Adipocyte (in vitro differentiated cells): ENCODE results near the gene SMIM36.
A peak's percentile ranks its signal among the peaks of the same experiment; 100 is the strongest.
"Not testable (repeated sequence)": the region's sequence is repeated elsewhere in the genome, so short reads cannot be mapped to it uniquely, and the experiment has no call there.

Experiments used
- DNase-seq: peaks from one replicate; pipeline ENCODE4 v3.0.0-alpha.2; 2015; ENCODE audit warnings: low read depth
- H3K27me3 ChIP-seq: replicated peaks from 2 replicates; pipeline ENCODE4 v1.7.0; 2013; ENCODE audit warnings: mild to moderate bottlenecking, low read length, moderate library complexity; ENCODE audit not compliant: control insufficient read depth, insufficient read depth
- H3K36me3 ChIP-seq: 2 replicates; pipeline ENCODE4 v1.7.0; 2013; ENCODE audit warnings: low read length, mild to moderate bottlenecking, moderate library complexity; ENCODE audit not compliant: control insufficient read depth, insufficient read depth, severe bottlenecking
- H3K4me1 ChIP-seq: 2 replicates; pipeline ENCODE4 v1.7.0; 2013; ENCODE audit warnings: mild to moderate bottlenecking, low read length, moderate library complexity; ENCODE audit not compliant: control insufficient read depth, insufficient read depth
- H3K4me3 ChIP-seq: 2 replicates; pipeline ENCODE4 v1.7.0; 2013; ENCODE audit warnings: mild to moderate bottlenecking, low read length, moderate library complexity
- H3K9ac ChIP-seq: 2 replicates; pipeline ENCODE4 v1.7.0; 2013; ENCODE audit warnings: mild to moderate bottlenecking, low read length, moderate library complexity
- H3K9me3 ChIP-seq: 2 replicates; pipeline ENCODE4 v1.7.0; 2013; ENCODE audit warnings: mild to moderate bottlenecking, low read length, moderate library complexity; ENCODE audit not compliant: control insufficient read depth

The SMIM36 gene

DNA sequence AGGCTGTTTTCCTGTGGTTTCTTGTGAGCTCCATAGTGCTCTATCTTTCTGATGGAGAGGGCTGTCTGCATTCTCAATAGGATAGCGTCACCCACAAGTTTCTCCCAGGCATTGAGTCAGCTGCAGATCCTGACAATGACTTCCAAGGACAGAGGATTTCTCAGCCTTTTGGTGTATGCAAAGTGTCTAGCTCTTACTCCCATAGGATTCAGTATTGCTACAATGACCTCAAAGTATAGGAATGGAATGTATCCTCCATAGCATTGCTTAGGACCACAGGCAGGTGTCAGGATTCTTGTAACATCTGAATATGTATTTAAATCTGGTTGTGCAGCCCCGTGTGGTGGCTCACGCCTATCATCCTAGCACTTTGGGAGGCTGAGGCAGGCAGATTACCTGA, 32.3 kb downstream of the SMIM36 start:
- no peak overlapping the region for H3K4me3 ChIP-seq
- no peak for DNase-seq
- H3K4me1 ChIP-seq, result no peaks in the 10 kb centered on the region
- peaks cover 5% of the 10 kb centered on the region for H3K27me3 ChIP-seq
- H3K9me3 ChIP-seq, result no peaks in the 10 kb centered on the region
- no peaks in the 10 kb centered on the region for H3K36me3 ChIP-seq
- no peak overlapping the region for H3K9ac ChIP-seq

DNA sequence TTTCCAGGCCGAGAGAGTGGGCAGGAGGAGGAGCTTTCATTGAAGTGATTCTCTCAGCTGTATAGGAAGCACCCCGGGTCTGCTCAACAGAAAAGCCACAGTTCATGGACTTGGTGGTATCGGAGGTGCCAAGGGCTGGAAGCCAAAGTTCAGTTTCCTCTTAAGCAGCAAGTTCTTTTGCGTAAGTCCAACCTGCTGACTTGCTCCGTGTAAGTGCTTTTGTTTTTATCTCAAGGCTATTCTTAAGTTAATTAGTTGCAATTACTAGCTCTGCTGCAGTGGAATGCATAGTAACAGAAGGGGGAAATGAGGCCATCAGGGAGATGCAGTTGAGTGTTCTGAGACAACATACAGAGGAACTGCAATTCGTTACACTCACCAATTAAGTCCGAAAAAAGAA, 44.6 kb downstream of the SMIM36 start:
- Histone ChIP-seq H3K4me1 (peaks cover 14% of the 10 kb centered on the region), H3K9me3 (no peaks in the 10 kb centered on the region)

DNA sequence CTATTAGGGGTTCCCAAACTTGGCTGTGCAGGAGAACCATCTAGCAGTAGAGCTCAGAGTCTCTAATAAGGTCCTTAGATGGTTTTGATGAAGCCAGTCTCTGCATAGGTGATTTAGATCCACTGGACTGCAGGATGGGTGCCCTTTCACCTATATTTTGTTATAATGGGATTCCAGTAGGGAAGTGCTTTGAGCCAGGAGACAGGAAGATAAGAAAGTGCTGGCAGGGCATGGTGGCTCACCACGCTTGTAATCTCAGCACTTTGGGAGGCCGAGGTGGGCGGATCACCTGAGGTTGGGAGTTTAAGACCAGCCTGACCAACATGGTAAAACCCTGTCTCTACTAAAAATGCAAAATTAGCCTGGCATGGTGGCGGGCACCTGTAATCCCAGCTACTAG, 45.5 kb downstream of the SMIM36 start:
- H3K36me3 ChIP-seq, H3K27me3 ChIP-seq, H3K4me3 ChIP-seq, H3K9ac ChIP-seq, H3K9me3 ChIP-seq, DNase-seq: not testable (repeated sequence)
- H3K4me1 ChIP-seq, result peaks cover 14% of the 10 kb centered on the region

More for the DNA sequence above, 44.6 kb downstream of the SMIM36 start:
- H3K27me3 ChIP-seq, result no peaks in the 10 kb centered on the region
- no peak for DNase-seq
- no peaks in the 10 kb centered on the region for H3K36me3 ChIP-seq
- no peak overlapping the region for H3K9ac ChIP-seq
- no peak overlapping the region for H3K4me3 ChIP-seq

DNA sequence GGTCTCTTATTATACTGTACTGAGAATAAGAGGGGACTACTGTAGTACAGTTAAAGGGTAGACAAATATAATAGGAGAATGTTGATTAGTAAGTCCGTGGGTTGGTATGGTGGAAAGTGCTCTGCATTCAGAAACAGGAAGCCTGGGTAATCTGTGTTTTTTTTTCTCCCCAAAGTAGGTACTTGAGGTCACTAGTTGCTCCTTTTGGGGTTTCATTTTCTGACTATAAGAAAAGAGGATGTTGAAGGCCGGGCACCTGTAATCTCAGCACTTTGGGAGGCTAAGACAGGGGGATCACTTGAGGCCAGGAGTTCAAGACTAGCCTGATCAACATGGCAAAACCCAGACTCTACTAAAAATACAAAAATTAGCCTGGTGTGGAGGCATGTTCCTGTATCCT, 47.7 kb downstream of the SMIM36 start:
- Histone ChIP-seq H3K9me3 (no peaks in the 10 kb centered on the region), H3K27me3 (no peaks in the 10 kb centered on the region), H3K4me3 (no peak overlapping the region), H3K9ac (no peak overlapping the region), H3K4me1 (peaks cover 21% of the 10 kb centered on the region), H3K36me3 (no peaks in the 10 kb centered on the region)
- DNase-seq, result no peak

DNA sequence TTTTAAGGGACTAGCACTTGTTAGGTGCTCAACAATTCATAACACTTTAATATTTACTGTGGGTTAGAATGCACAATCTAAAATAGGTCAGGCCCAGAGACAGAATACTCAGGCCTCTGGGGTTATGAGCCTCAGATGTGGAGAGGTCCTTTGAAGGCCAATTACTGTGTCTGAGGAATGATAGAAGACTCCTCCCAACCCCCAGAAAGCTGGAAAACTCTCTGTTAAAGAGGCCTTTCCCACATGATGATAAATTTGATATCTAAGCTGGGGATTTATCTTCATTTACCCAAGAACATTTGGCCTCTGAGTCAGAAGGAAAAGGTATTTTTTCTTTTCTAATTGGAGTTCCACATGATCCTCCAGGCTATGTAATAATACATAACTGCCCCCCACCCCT, 48.5 kb downstream of the SMIM36 start:
- Histone ChIP-seq H3K4me3 (no peak overlapping the region), H3K9ac (no peak overlapping the region), H3K9me3 (no peaks in the 10 kb centered on the region), H3K27me3 (no peaks in the 10 kb centered on the region), H3K4me1 (peaks cover 23% of the 10 kb centered on the region), H3K36me3 (no peaks in the 10 kb centered on the region)
- DNase-seq, result no peak

DNA sequence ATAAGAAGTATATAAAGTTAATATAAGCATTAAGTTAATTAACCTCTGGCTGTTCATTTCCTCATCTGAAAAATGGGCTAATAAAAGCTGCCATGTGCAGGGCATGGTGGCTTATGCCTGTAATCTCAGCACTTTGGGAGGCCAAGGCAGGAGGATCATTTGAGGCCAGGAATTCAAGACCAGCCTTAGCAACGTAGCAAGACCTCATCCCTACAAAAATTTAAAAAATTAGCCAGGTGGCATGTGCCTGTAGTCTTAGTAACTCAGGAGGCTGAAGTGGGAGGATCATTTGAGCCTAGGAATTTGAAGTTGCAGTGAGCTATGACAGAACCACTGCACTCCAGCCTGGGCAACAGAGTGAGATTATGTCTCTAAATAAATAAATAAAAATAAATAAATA, 49.0 kb downstream of the SMIM36 start:
- no peaks in the 10 kb centered on the region for H3K9me3 ChIP-seq
- peaks cover 23% of the 10 kb centered on the region for H3K4me1 ChIP-seq
- no peak for DNase-seq
- no peak overlapping the region for H3K4me3 ChIP-seq
- H3K27me3 ChIP-seq, result no peaks in the 10 kb centered on the region
- H3K36me3 ChIP-seq, result no peaks in the 10 kb centered on the region
- H3K9ac ChIP-seq, result no peak overlapping the region

DNA sequence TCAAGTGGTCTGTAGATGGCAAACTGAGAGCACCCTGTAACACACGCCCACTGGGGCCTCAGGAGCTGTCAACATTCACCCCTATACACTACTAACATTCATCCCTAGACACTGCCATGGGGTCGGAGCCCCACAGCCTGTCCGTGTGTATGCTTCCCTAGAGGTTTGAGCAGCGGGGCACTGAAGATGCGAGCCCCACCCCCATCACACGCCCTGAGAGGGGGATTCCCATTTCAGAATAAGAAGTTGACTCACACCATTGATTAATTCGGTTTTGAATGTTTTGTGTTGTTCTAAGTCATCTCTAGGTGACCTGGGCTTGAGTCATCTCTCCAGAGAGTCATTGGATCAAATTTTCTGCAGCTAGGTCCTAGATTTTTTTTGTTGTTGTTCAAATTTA, 52.3 kb downstream of the SMIM36 start:
- no peak overlapping the region for H3K9ac ChIP-seq
- no peaks in the 10 kb centered on the region for H3K27me3 ChIP-seq
- no peaks in the 10 kb centered on the region for H3K36me3 ChIP-seq
- peaks cover 50% of the 10 kb centered on the region for H3K4me1 ChIP-seq
- DNase-seq, result no peak
- no peaks in the 10 kb centered on the region for H3K9me3 ChIP-seq
- peak overlapping the region; percentile 18 for H3K4me3 ChIP-seq

DNA sequence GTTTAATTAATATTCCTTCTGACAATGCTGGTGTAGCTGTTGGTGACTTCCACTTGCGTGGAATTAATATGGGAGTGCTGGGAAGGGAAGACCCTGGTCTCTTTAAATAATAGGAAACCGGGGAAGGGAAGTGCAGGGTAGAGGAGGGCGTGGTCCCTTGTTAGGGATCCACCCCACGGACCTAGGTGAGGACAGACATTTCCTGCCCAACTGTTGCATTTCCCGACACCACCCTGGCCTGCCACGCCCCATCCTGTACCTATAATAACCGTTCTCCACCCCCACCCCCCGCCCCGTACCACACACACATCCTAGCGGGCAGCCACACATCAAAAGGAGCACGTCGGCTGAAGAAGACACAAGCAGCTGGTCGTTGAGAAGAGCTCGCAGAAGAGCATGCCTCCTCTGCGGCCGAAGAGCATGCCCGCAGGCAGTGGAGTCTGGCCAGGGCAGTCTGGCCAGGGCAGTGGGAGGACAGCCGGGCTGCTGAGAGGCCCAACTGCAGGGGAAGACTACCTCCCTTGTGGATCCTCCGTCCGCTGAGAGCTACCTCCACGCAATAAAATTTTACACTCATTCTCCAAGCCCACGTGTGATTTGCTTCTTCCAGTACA, 52.9 kb downstream of the SMIM36 start:
- no peaks in the 10 kb centered on the region for H3K9me3 ChIP-seq
- H3K9ac ChIP-seq, result no peak overlapping the region
- no peak for DNase-seq
- H3K36me3 ChIP-seq, result no peaks in the 10 kb centered on the region
- peaks cover 55% of the 10 kb centered on the region for H3K4me1 ChIP-seq
- H3K4me3 ChIP-seq, result peak overlapping the region; percentile 18
- no peaks in the 10 kb centered on the region for H3K27me3 ChIP-seq

DNA sequence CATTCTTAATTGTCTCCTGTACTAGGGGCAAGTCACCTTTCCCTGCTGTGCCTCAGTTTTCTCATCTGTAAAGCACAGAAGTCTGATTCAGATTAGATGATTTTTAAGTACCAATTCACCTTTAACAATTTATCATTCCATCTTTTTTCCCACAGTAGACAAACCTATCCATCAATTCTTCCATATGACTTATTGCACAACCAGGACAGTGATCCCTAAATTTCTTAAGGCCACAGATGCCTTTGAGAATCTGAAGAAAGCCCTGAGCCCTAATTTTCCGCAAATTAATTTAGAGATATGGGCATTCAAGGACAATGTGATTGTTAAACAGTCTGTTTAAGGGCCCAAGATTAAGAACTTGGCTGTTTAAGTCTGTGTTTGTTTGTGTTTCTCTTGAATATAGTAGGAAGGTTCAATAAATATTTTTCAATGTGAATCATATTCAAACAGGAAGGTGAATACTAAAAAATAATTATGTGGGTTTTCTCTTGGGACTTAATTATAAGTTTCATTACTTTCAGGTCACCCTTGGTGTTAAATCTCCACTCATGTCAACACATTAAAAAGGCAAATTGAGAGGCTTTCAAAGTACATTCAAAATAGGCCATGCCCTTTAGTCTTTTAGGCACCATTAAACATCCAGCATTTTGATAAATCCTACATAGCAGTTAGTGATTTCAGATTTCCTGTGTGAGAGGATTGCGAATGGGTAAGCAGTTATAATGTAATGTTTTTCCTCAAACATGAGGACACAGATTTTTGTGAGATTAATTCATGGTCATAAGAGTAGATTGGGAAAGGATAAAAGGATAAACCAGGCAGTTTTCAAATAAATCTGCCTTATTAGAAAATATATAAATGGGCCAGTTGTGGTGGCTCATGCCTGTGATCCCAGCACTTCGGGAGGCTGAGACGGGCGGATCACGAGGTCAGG, 54.7 kb downstream of the SMIM36 start:
- H3K36me3 ChIP-seq, result no peaks in the 10 kb centered on the region

DNA sequence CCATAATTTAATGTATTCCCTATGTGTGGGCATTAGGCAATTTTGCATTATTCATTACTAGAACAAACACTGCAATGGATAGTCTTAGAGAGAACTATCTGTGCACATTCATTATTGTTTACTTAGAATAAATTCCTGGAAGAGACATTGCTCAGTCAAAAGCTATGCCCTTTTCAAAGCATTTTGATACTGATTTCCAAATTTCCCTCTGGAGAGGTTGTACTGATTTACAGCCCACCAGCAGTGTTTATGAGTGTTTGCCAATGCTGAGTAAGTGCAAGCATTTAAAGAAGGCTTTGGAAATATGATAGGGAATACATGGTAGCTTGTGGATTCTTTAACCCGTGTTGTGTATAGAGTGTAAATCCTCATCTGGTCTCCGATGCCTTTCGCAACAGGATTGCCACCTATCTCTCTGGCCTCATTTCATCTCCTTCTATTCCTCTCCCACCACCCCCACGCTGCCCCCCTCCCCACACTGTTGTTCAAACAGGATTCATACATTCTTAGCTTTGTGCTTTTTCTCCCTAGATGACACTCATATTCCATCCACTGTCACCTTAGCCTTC, 56.3 kb downstream of the SMIM36 start:
- peak overlapping the region; percentile 46 for H3K4me3 ChIP-seq
- no peaks in the 10 kb centered on the region for H3K9me3 ChIP-seq
- peak; percentile 69 for DNase-seq
- H3K36me3 ChIP-seq, result no peaks in the 10 kb centered on the region
- peaks cover 71% of the 10 kb centered on the region for H3K4me1 ChIP-seq
- H3K27me3 ChIP-seq, result no peaks in the 10 kb centered on the region
- H3K9ac ChIP-seq, result peak overlapping the region; percentile 71

More for the DNA sequence above, 54.7 kb downstream of the SMIM36 start:
- Histone ChIP-seq H3K4me3 (no peak overlapping the region), H3K4me1 (peaks cover 65% of the 10 kb centered on the region), H3K9ac (peak overlapping the region; percentile 47), H3K9me3 (no peaks in the 10 kb centered on the region), H3K27me3 (no peaks in the 10 kb centered on the region)
- no peak for DNase-seq

DNA sequence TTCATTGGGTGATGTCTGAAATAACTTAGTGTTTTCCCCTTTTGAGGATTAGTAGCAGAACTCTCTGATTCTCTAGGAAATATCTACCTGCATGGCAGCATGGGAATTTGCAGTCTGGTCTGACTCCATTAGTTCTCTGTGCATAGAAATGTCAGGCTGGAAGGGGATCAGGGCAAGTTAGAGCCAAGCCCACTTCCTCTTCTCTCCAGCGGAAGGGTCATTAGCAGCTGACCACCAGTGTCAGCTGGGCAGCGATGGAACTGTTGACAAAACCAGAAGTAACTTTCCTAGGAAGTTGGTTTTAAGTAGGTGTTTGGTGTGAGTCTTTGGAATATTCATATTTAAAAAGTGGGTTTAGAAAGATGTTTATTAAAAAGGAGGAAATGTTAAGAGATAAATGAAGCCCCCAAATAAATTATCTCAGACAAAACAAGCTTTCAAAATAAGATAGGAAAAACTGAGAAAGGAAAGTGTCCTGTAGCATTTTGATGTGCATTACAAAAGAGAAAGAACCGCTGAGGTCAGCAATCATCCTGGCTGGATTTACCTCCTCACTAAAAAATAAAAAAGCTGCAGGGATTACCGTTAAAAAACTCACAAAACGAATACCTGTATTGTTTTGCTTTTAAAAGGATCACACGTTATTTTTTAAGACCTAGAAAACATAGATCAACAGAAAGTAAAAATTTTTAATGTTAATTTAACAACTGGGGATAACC, 57.3 kb downstream of the SMIM36 start:
- DNase-seq, result no peak
- Histone ChIP-seq H3K4me1 (peaks cover 64% of the 10 kb centered on the region), H3K9ac (peak overlapping the region; percentile 71), H3K9me3 (no peaks in the 10 kb centered on the region), H3K36me3 (no peaks in the 10 kb centered on the region), H3K4me3 (peak overlapping the region; percentile 32), H3K27me3 (no peaks in the 10 kb centered on the region)
